Heart left ventricle (tissue), 16 donors: ENCODE measurements around the gene PREX1. TPM values are rescaled to one million over a fixed set of nuclear protein-coding genes. Genes with fewer than 3 reads are reported as not detected.

Source experiments
- ATAC-seq, 4 donors: fragments of 200-7000 bp; cut with Tn5 transposase; one replicate each; pipeline ENCODE4 v1.9.1; 2020 to 2022; ENCODE audit warnings: moderate library complexity in 4 of 4, mild to moderate bottlenecking in 3 of 4, moderate number of reproducible peaks in 1 of 4
- DNase-seq, 5 donors: peaks; one replicate each; pipeline ENCODE4 v3.0.0-alpha.2; 2020
- H3K27ac ChIP-seq, 12 donors: fragments of 200-600 bp; sonication (generic) in 4 of 12; one replicate each; pipeline versions ENCODE4 v1.5.0 to v1.8.0; 2016 to 2022; ENCODE audit warnings: mild to moderate bottlenecking in 2 of 12
- H3K27me3 ChIP-seq, 9 donors: fragments of 200-600 bp; sonication (generic) in 2 of 9; one replicate each; pipeline versions ENCODE4 v1.5.1 to v1.8.0; 2016 to 2022; ENCODE audit warnings: mild to moderate bottlenecking in 3 of 9
- H3K36me3 ChIP-seq, 9 donors: fragments of 200-600 bp; sonication (generic) in 2 of 9; one replicate each; pipeline versions ENCODE4 v1.5.0 to v1.8.0; 2018 to 2022; ENCODE audit warnings: mild to moderate bottlenecking in 2 of 9
- H3K4me1 ChIP-seq, 12 donors: fragments of 200-600 bp; sonication (generic) in 4 of 12; one replicate each; pipeline versions ENCODE4 v1.5.0 to v1.8.0; 2016 to 2022; ENCODE audit warnings: mild to moderate bottlenecking in 3 of 12
- H3K4me3 ChIP-seq, 12 donors: fragments of 200-600 bp; sonication (generic) in 4 of 12; one replicate each; pipeline versions ENCODE4 v1.5.0 to v1.8.0; 2017 to 2022; ENCODE audit warnings: mild to moderate bottlenecking in 9 of 12, moderate library complexity in 4 of 12
- H3K9me3 ChIP-seq, 12 donors: fragments of 200-600 bp; sonication (generic) in 4 of 12; one replicate each; pipeline versions ENCODE4 v1.5.0 to v1.8.0; 2016 to 2022; ENCODE audit warnings: mild to moderate bottlenecking in 1 of 12
- CTCF ChIP-seq, 12 donors: fragments of 200-600 bp; sonication (generic) in 4 of 12; IDR thresholded peaks; one replicate each; pipeline versions ENCODE4 v1.5.0 to v1.8.0; 2018 to 2022; ENCODE audit warnings: antibody characterized with exemption in 12 of 12, mild to moderate bottlenecking in 5 of 12
- POLR2A ChIP-seq, 2 donors: fragments of 450-650 bp; IDR thresholded peaks; one replicate each; pipeline ENCODE4 v1.6.1; 2017; ENCODE audit warnings: antibody characterized with exemption in 2 of 2, mild to moderate bottlenecking in 2 of 2, moderate library complexity in 2 of 2
- WGBS, 4 donors: extraction: QIAGEN DNeasy Blood & Tissue Kit in 2 of 4; methylation state at CpG; one replicate each; pipeline versions ENCODE4 v1.1.5 to v1.1.7; 2013 to 2018; 5-methylcytosine and 5-hydroxymethylcytosine counted together
- intact Hi-C, 10 donors: fragments of 100-400 bp; cut with DNase I; formaldehyde crosslinking; loops; one replicate each; pipeline versions ENCODE4 v1.11.1 to v1.14.2; 2022
- polyA plus RNA-seq, 2 donors: library from polyadenylated mRNA; stranded (reverse); fragments of 200-250 nt; gene quantifications; one replicate each; pipeline ENCODE4 v1.2.3, GENCODE V29; 2013
- total RNA-seq, 9 donors: library from RNA; depleted of rRNA in 2 of 9; stranded (reverse); fragments of >200 nt in 2 of 9; fragmentation: NEBNext Ultra II Directional in 3 of 9; extraction: Animal tissue kit (Norgen Biotek cat#: 25700) in 3 of 9; gene quantifications; one replicate each; pipeline versions ENCODE4 v1.1.0 to v1.2.4, GENCODE V29; 2016 to 2023
- donor health status: ischemic (EF 13 %, LVEDD 7.1; RV severe dilation, severe dysfunction).
- donor health status: healthy with polysubstance abuse.
- donor health status: DM: no; HTN: yes; CAD: no.
- donor health status: DM: no; HTN: no; CAD: no.
- donor health status: ischemic (EF 25% LVEDD 6.9; RV normal size, moderate dysfunction).
- donor health status: ischemic (EF 25% LVEDD 5.7; RV mildly dilated, moderate dysfunction).
- donor health status: healthy.
- donor health status: DM: yes; HTN: yes; CAD: no.
- donor health status: ischemic (EF 35%, LVEDD 5.7; RV mildly dilated, moderate dysfunction).
- donor health status: nonischemic (EF 11% LVEDD 7.7; RV severe dilation, severe dysfunction).
- donor health status: DM: yes; HTN: yes; CAD: no.
- donor health status: PGD.
- donor health status: ischemic (EF 29% LVEDD 5.4; RV normal size, mild dysfunction).
- donor health status: nonischemic (EF 23%, LVEDD 6.1; RV moderate dilation, normal function).

The PREX1 gene
- total and polyA plus RNA-seq, 11 donors, result 7.2 to 41.5 (median 11.9) TPM

GRCh38 chr20:48850977-48851299, 23.1 kb upstream of the PREX1 start:
- 80 to 92% (median 83%) methylated on average over 6 of the region's 6 CpGs for WGBS, 4 donors
- no peak overlapping the region for H3K4me3 ChIP-seq
- no peak overlapping the region for H3K27ac ChIP-seq
- ATAC-seq, result no peak
- no peaks in the 10 kb centered on the region for H3K27me3 ChIP-seq
- DNase-seq, result no peak
- intact Hi-C loops, result no loop called here
- H3K9me3 ChIP-seq, result no peaks in the 10 kb centered on the region
- TF ChIP-seq POLR2A (IDR thresholded peaks at IDR 0.05) (no peak), CTCF (IDR thresholded peaks at IDR 0.05) (no peak)
- no peaks in the 10 kb centered on the region for H3K36me3 ChIP-seq
- H3K4me1 ChIP-seq, result peaks cover 0 to 25% (median 5%) of the 10 kb centered on the region in 12 donors

- no peak for TF ChIP-seq CTCF (IDR thresholded peaks at IDR 0.05)
- TF ChIP-seq POLR2A (IDR thresholded peaks at IDR 0.05), result no peak
- intact Hi-C loops, result no loop called here
- Histone ChIP-seq H3K9me3 (no peaks in the 10 kb centered on the region), H3K4me3 (no peak overlapping the region), H3K4me1 (peaks cover 0 to 25% (median 5%) of the 10 kb centered on the region in 12 donors), H3K27me3 (no peaks in the 10 kb centered on the region), H3K27ac (no peak overlapping the region), H3K36me3 (no peaks in the 10 kb centered on the region)
- ATAC-seq (peak in 2 of 4 donors; percentile 14 to 41), DNase-seq (no peak)
- WGBS, 4 donors, result 54 to 68% (median 63%) methylated on average over 11 of the region's 11 CpGs
These were observed 22.6 kb upstream of the PREX1 start for GRCh38 chr20:48850257-48850976.

- Histone ChIP-seq H3K27ac (no peak overlapping the region), H3K36me3 (no peaks in the 10 kb centered on the region), H3K4me3 (no peak overlapping the region), H3K9me3 (no peaks in the 10 kb centered on the region), H3K4me1 (peaks cover 0 to 25% (median 5%) of the 10 kb centered on the region in 12 donors), H3K27me3 (no peaks in the 10 kb centered on the region)
- no peak for ATAC-seq
- no peak for TF ChIP-seq CTCF (IDR thresholded peaks at IDR 0.05)
- no peak for TF ChIP-seq POLR2A (IDR thresholded peaks at IDR 0.05)
- intact Hi-C loops, result no loop called here
- DNase-seq, result no peak
These were observed 22.0 kb upstream of the PREX1 start for GRCh38 chr20:48849779-48850178.

GRCh38 chr20:48849299-48849698, 21.5 kb upstream of the PREX1 start:
- peaks cover 0 to 25% (median 5%) of the 10 kb centered on the region in 12 donors for H3K4me1 ChIP-seq
- intact Hi-C loops, result no loop called here
- no peak for TF ChIP-seq POLR2A (IDR thresholded peaks at IDR 0.05)
- TF ChIP-seq CTCF (IDR thresholded peaks at IDR 0.05), result no peak
- no peaks in the 10 kb centered on the region for H3K27me3 ChIP-seq
- H3K36me3 ChIP-seq, result no peaks in the 10 kb centered on the region
- DNase-seq (no peak), ATAC-seq (no peak)
- WGBS, 4 donors, result 84 to 95% (median 87%) methylated on average over 2 of the region's 2 CpGs
- no peaks in the 10 kb centered on the region for H3K9me3 ChIP-seq
- H3K4me3 ChIP-seq, result no peak overlapping the region
- no peak overlapping the region for H3K27ac ChIP-seq
